HEK293 (cell line): ENCODE data around the gene GNG7.
A peak's percentile ranks its signal among the peaks of the same experiment; 100 is the strongest.

Experiments
- ATF2 ChIP-seq: fragments of 450-650 bp; formaldehyde crosslinking; IDR thresholded peaks from 2 replicates; pipeline ENCODE4 v1.5.1; 2016; ENCODE audit warnings: missing biosample characterization, missing genetic modification characterization, low read depth
- EGR2 ChIP-seq: fragments of 450-650 bp; formaldehyde crosslinking; IDR thresholded peaks from 2 replicates; pipeline ENCODE4 v1.5.1; 2016; ENCODE audit warnings: low read depth, missing biosample characterization, missing genetic modification characterization
- GLI2 ChIP-seq: fragments of 450-650 bp; formaldehyde crosslinking; IDR thresholded peaks from 2 replicates; pipeline ENCODE4; 2017; ENCODE audit warnings: missing biosample characterization, missing genetic modification characterization, low read depth, borderline replicate concordance
- GLIS1 ChIP-seq: fragments of 450-650 bp; formaldehyde crosslinking; IDR thresholded peaks from 2 replicates; pipeline ENCODE4 v1.5.1; 2016; ENCODE audit warnings: missing biosample characterization, missing genetic modification characterization
- IKZF3 ChIP-seq: fragments of 450-650 bp; IDR thresholded peaks from 2 replicates; pipeline ENCODE4 v1.5.0; 2018; ENCODE audit warnings: missing biosample characterization, mild to moderate bottlenecking, missing genetic modification characterization, moderate library complexity
- KLF10 ChIP-seq: fragments of 450-650 bp; IDR thresholded peaks from 2 replicates; pipeline ENCODE4 v1.5.1; 2018; ENCODE audit warnings: missing biosample characterization, mild to moderate bottlenecking, missing genetic modification characterization
- KLF16 ChIP-seq: fragments of 450-650 bp; formaldehyde crosslinking; IDR thresholded peaks from 2 replicates; pipeline ENCODE4 v1.5.1; 2017; ENCODE audit warnings: missing biosample characterization, missing genetic modification characterization
- KLF9 ChIP-seq: fragments of 450-650 bp; formaldehyde crosslinking; IDR thresholded peaks from 2 replicates; pipeline ENCODE4 v1.5.1; 2016; ENCODE audit warnings: missing biosample characterization, missing genetic modification characterization, low read depth
- MZF1 ChIP-seq: fragments of 450-650 bp; formaldehyde crosslinking; IDR thresholded peaks from 2 replicates; pipeline ENCODE4 v1.5.1; 2017; ENCODE audit warnings: missing biosample characterization, missing genetic modification characterization, borderline replicate concordance
- OSR2 ChIP-seq: fragments of 450-650 bp; formaldehyde crosslinking; IDR thresholded peaks from 2 replicates; pipeline ENCODE4 v1.5.1; 2016; ENCODE audit warnings: missing biosample characterization, missing genetic modification characterization
- OVOL3 ChIP-seq: fragments of 450-650 bp; formaldehyde crosslinking; IDR thresholded peaks from 2 replicates; pipeline ENCODE4 v1.5.1; 2016; ENCODE audit warnings: missing biosample characterization, missing genetic modification characterization
- PATZ1 ChIP-seq: fragments of 450-650 bp; formaldehyde crosslinking; IDR thresholded peaks from 2 replicates; pipeline ENCODE4 v1.5.1; 2016; ENCODE audit warnings: missing biosample characterization, missing genetic modification characterization
- PRDM4 ChIP-seq: fragments of 450-650 bp; formaldehyde crosslinking; IDR thresholded peaks from 2 replicates; pipeline ENCODE4 v1.5.1; 2017; ENCODE audit warnings: missing biosample characterization, missing genetic modification characterization
- TSHZ1 ChIP-seq: fragments of 450-650 bp; formaldehyde crosslinking; IDR thresholded peaks from 2 replicates; pipeline ENCODE4 v1.5.1; 2016; ENCODE audit warnings: missing biosample characterization, missing genetic modification characterization, borderline replicate concordance
- ZNF133 ChIP-seq: fragments of 450-650 bp; formaldehyde crosslinking; IDR thresholded peaks from 2 replicates; pipeline ENCODE4 v1.5.1; 2016; ENCODE audit warnings: missing biosample characterization, missing genetic modification characterization
- ZNF138 ChIP-seq: fragments of 450-650 bp; formaldehyde crosslinking; IDR thresholded peaks from 2 replicates; pipeline ENCODE4 v1.5.1; 2016; ENCODE audit warnings: missing biosample characterization, missing genetic modification characterization, borderline replicate concordance
- ZNF16 ChIP-seq: fragments of 450-650 bp; formaldehyde crosslinking; IDR thresholded peaks from 2 replicates; pipeline ENCODE4 v1.5.1; 2016; ENCODE audit warnings: low read depth, missing biosample characterization, missing genetic modification characterization
- ZNF473 ChIP-seq: fragments of 450-650 bp; formaldehyde crosslinking; IDR thresholded peaks from 2 replicates; pipeline ENCODE4 v1.5.1; 2017; ENCODE audit warnings: missing biosample characterization, missing genetic modification characterization
- ZNF48 ChIP-seq: fragments of 450-650 bp; formaldehyde crosslinking; IDR thresholded peaks from 2 replicates; pipeline ENCODE4 v1.5.1; 2016; ENCODE audit warnings: missing biosample characterization, missing genetic modification characterization
- ZNF510 ChIP-seq: fragments of 450-650 bp; formaldehyde crosslinking; IDR thresholded peaks from 2 replicates; pipeline ENCODE4 v1.5.1; 2018; ENCODE audit warnings: mild to moderate bottlenecking, missing genetic modification characterization, missing biosample characterization; ENCODE audit not compliant: insufficient replicate concordance
- ZNF544 ChIP-seq: fragments of 450-650 bp; formaldehyde crosslinking; IDR thresholded peaks from 2 replicates; pipeline ENCODE4 v1.5.0; 2017; ENCODE audit warnings: missing biosample characterization, missing genetic modification characterization
- ZNF629 ChIP-seq: fragments of 450-650 bp; formaldehyde crosslinking; IDR thresholded peaks from 2 replicates; pipeline ENCODE4 v1.5.1; 2017; ENCODE audit warnings: missing biosample characterization, missing genetic modification characterization
- ZNF670 ChIP-seq: fragments of 450-650 bp; formaldehyde crosslinking; IDR thresholded peaks from 2 replicates; pipeline ENCODE4 v1.5.1; 2016; ENCODE audit warnings: missing biosample characterization, missing genetic modification characterization, low read depth
- ZNF677 ChIP-seq: fragments of 450-650 bp; IDR thresholded peaks from 2 replicates; pipeline ENCODE4 v1.5.0; 2018; ENCODE audit warnings: missing biosample characterization, mild to moderate bottlenecking, missing genetic modification characterization, moderate library complexity
- ZNF768 ChIP-seq: fragments of 450-650 bp; formaldehyde crosslinking; IDR thresholded peaks from 2 replicates; pipeline ENCODE4 v1.5.1; 2018; ENCODE audit warnings: missing biosample characterization, mild to moderate bottlenecking, missing genetic modification characterization
- ZNF776 ChIP-seq: fragments of 450-650 bp; formaldehyde crosslinking; IDR thresholded peaks from 2 replicates; pipeline ENCODE4 v1.5.0; 2017; ENCODE audit warnings: missing biosample characterization, missing genetic modification characterization, borderline replicate concordance
- ZNF777 ChIP-seq: fragments of 450-650 bp; formaldehyde crosslinking; IDR thresholded peaks from 2 replicates; pipeline ENCODE4 v1.5.1; 2017; ENCODE audit warnings: missing biosample characterization, missing genetic modification characterization, borderline replicate concordance
- ZNF791 ChIP-seq: fragments of 450-650 bp; formaldehyde crosslinking; IDR thresholded peaks from 2 replicates; pipeline ENCODE4 v1.5.1; 2016; ENCODE audit warnings: missing biosample characterization, missing genetic modification characterization
- TF ChIP-seq, protein P1 (sequence below): fragments of 450-650 bp; formaldehyde crosslinking; IDR thresholded peaks from 2 replicates; pipeline ENCODE4 v1.5.1; 2016; ENCODE audit warnings: missing biosample characterization, missing genetic modification characterization

The GNG7 gene

GRCh38 chr19:2462635-2463421, 239.7 kb downstream of the GNG7 start (continued):
- no peak for TF ChIP-seq ZNF133
- peak; percentile 83 for TF ChIP-seq ZNF629 (tag by site-specific recombination)
- TF ChIP-seq TSHZ1 (tag by site-specific recombination) = peak; percentile 83; the same call in 1 of the 2 replicates
- TF ChIP-seq ZNF16 (tag by site-specific recombination) = no peak
- TF ChIP-seq ZNF544 (tag by site-specific recombination) = no peak
- TF ChIP-seq IKZF3 (tag by site-specific recombination) = peak; percentile 94
- no peak for TF ChIP-seq ZNF138
- 0 out of 2 replicates have a peak, but pooled peaks have one; percentile 13 for TF ChIP-seq ATF2 (tag by site-specific recombination)
- no peak for TF ChIP-seq ZNF791 (tag by site-specific recombination)
- peak; percentile 62; the same call in 1 of the 2 replicates for TF ChIP-seq GLI2
- TF ChIP-seq ZNF776 = no peak
- TF ChIP-seq ZNF677 (tag by site-specific recombination) = peak; percentile 67; the same call in 1 of the 2 replicates
- no peak for TF ChIP-seq MZF1 (tag by site-specific recombination)
- no peak for TF ChIP-seq ZNF48 (tag by site-specific recombination)
- peak; percentile 87 for TF ChIP-seq KLF10
- TF ChIP-seq, protein P1, sequence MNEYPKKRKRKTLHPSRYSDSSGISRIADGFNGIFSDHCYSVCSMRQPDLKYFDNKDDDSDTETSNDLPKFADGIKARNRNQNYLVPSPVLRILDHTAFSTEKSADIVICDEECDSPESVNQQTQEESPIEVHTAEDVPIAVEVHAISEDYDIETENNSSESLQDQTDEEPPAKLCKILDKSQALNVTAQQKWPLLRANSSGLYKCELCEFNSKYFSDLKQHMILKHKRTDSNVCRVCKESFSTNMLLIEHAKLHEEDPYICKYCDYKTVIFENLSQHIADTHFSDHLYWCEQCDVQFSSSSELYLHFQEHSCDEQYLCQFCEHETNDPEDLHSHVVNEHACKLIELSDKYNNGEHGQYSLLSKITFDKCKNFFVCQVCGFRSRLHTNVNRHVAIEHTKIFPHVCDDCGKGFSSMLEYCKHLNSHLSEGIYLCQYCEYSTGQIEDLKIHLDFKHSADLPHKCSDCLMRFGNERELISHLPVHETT (tag by site-specific recombination) = peak; percentile 81
- no peak for TF ChIP-seq ZNF670 (tag by site-specific recombination)
- 0 out of 2 replicates have a peak, but pooled peaks have one; percentile 62 for TF ChIP-seq PATZ1 (tag by site-specific recombination)
- TF ChIP-seq ZNF777 (tag by site-specific recombination) = no peak
- peak; percentile 64 for TF ChIP-seq GLIS1 (tag by site-specific recombination)
- TF ChIP-seq OSR2 (tag by site-specific recombination) = no peak
- peak; percentile 57 for TF ChIP-seq PRDM4
- TF ChIP-seq EGR2 (tag by site-specific recombination) = no peak
- TF ChIP-seq ZNF768 (tag by site-specific recombination) = no peak
- TF ChIP-seq KLF9 (tag by site-specific recombination) = peak; percentile 72
- TF ChIP-seq OVOL3 (tag by site-specific recombination) = peak; percentile 43; the same call in 1 of the 2 replicates
- TF ChIP-seq ZNF510 = peak; percentile 51
- TF ChIP-seq ZNF473 (tag by site-specific recombination) = no peak
- TF ChIP-seq KLF16 (tag by site-specific recombination) = peak; percentile 55; the same call in 1 of the 2 replicates
